Endothelial cell of umbilical vein (primary cell): Measurements from ENCODE around the gene ATF6B. TPM values are rescaled to one million over a fixed set of nuclear protein-coding genes. Genes with fewer than 3 reads are reported as not detected.

ENCODE experiments used
- BruUV-seq: library from RNA; stranded (reverse); fragments of 400-500 nt; replicated peaks from 2 replicates; lab custom pipeline; 2021; lab: Mats Ljungman, UMichigan
- CTCF ChIA-PET: fragments of 300-600, 350-600 bp; sonication (Branson Sonifier 250); formaldehyde crosslinking; loops from one replicate; lab custom pipeline; 2021; ENCODE audit warnings: antibody characterized with exemption, inconsistent platforms; lab: Charles Lee
- POLR2A ChIA-PET: fragments of 300-600, 350-600 bp; sonication (Branson Sonifier 250); formaldehyde crosslinking; loops from one replicate; lab custom pipeline; 2021; ENCODE audit warnings: antibody characterized with exemption, inconsistent platforms; lab: Charles Lee
- DNase-seq: peaks from one replicate; pipeline ENCODE4 v3.0.0-alpha.2; 2011; ENCODE audit warnings: low read depth, low spot score
- FAIRE-seq: peaks from 2 replicates; lab custom pipeline; 2011; peaks lifted over from hg19 to GRCh38; lab: Jason Lieb, UNC
- H2AFZ ChIP-seq: 2 replicates; pipeline ENCODE4 v1.6.0; 2012; ENCODE audit warnings: low read depth, low read length, control low read depth, inconsistent platforms
- H3K27ac ChIP-seq: 2 replicates; pipeline ENCODE4 v1.5.1; 2011; ENCODE audit warnings: low read depth, mild to moderate bottlenecking, control low read depth, low read length, moderate library complexity; ENCODE audit not compliant: insufficient read depth
- H3K27me3 ChIP-seq, 2 experiments: 2 replicates each; pipeline versions ENCODE4 v1.6.0 to v1.6.1; 2011; ENCODE audit warnings: low read length in 2 of 2, mixed read lengths in 1 of 2; ENCODE audit not compliant: control insufficient read depth in 2 of 2, insufficient read depth in 2 of 2
- H3K36me3 ChIP-seq, 2 experiments: 2 replicates in 1 of 2; 3 replicates in 1 of 2; pipeline ENCODE4 v1.5.1; 2011; ENCODE audit warnings: low read length in 2 of 2, mild to moderate bottlenecking in 1 of 2, moderate library complexity in 1 of 2; ENCODE audit not compliant: control insufficient read depth in 2 of 2, insufficient read depth in 2 of 2; ENCODE audit errors: extremely low read depth in 1 of 2
- H3K4me1 ChIP-seq: 3 replicates; pipeline ENCODE4 v1.5.1; 2011; ENCODE audit warnings: mild to moderate bottlenecking, low read length; ENCODE audit not compliant: control insufficient read depth, insufficient read depth; ENCODE audit errors: extremely low read depth
- H3K4me2 ChIP-seq: 2 replicates; pipeline ENCODE4 v1.6.1; 2011; ENCODE audit warnings: low read length, control low read depth, mixed read lengths; ENCODE audit not compliant: insufficient read depth
- H3K4me3 ChIP-seq, 3 experiments: fragments of 200-600 bp in 1 of 3; sonication (generic), shearing (Covaris generic) in 1 of 3; replicated peaks in 1 of 3; 2 replicates each; pipeline ENCODE4 v1.5.1; 2011 to 2016; ENCODE audit warnings: control low read depth in 3 of 3, low read length in 3 of 3, mild to moderate bottlenecking in 2 of 3, inconsistent platforms in 1 of 3, low read depth in 1 of 3, moderate library complexity in 1 of 3; ENCODE audit not compliant: insufficient read depth in 1 of 3
- H3K79me2 ChIP-seq: 2 replicates; pipeline ENCODE4 v1.6.0; 2012; ENCODE audit warnings: low read length, inconsistent platforms; ENCODE audit not compliant: control insufficient read depth, insufficient read depth
- H3K9ac ChIP-seq: replicated peaks from 2 replicates; pipeline ENCODE3; 2011; ENCODE audit warnings: low read length, control low read depth; ENCODE audit not compliant: insufficient read depth; ENCODE audit errors: extremely low read depth
- H3K9me1 ChIP-seq: replicated peaks from 3 replicates; pipeline ENCODE4 v1.6.0; 2011; ENCODE audit warnings: mild to moderate bottlenecking, low read length; ENCODE audit not compliant: control insufficient read depth, insufficient read depth; ENCODE audit errors: extremely low read depth
- H3K9me3 ChIP-seq: replicated peaks from 2 replicates; pipeline ENCODE4 v1.5.1; 2012; ENCODE audit warnings: low read length, inconsistent platforms; ENCODE audit not compliant: control insufficient read depth, insufficient read depth
- H4K20me1 ChIP-seq: replicated peaks from 2 replicates; pipeline ENCODE3; 2011; ENCODE audit warnings: mild to moderate bottlenecking, low read length; ENCODE audit not compliant: control insufficient read depth, insufficient read depth; ENCODE audit errors: extremely low read depth
- CTCF ChIP-seq, 2 donors: IDR thresholded peaks; 1 replicate in 1 of 2; 2 replicates in 1 of 2; pipeline ENCODE4 v1.5.1; 2011; ENCODE audit warnings: low read length in 2 of 2, mild to moderate bottlenecking in 2 of 2, moderate library complexity in 2 of 2, control low read depth in 1 of 2, inconsistent platforms in 1 of 2, low read depth in 1 of 2; ENCODE audit not compliant: insufficient read depth in 1 of 2; ENCODE audit errors: extremely low read depth in 1 of 2
- EZH2 ChIP-seq: IDR thresholded peaks from 2 replicates; pipeline ENCODE4 v1.6.1; 2012; ENCODE audit warnings: borderline replicate concordance, low read depth, mild to moderate bottlenecking, moderate library complexity, low read length, inconsistent platforms; ENCODE audit not compliant: severe bottlenecking
- FOS ChIP-seq: IDR thresholded peaks from 2 replicates; pipeline ENCODE4 v1.6.1; 2011; ENCODE audit warnings: mild to moderate bottlenecking, low read length, moderate library complexity, borderline replicate concordance; ENCODE audit not compliant: insufficient read depth
- GATA2 ChIP-seq: IDR thresholded peaks from 2 replicates; pipeline ENCODE4 v1.7.0; 2011; ENCODE audit warnings: low read depth, mild to moderate bottlenecking, moderate library complexity, mixed read lengths, low read length; ENCODE audit not compliant: insufficient read length, insufficient read depth
- JUN ChIP-seq: IDR thresholded peaks from 2 replicates; pipeline ENCODE4 v1.6.1; 2011; ENCODE audit warnings: borderline replicate concordance, low read depth; ENCODE audit not compliant: insufficient read length, insufficient read depth
- MYC ChIP-seq: IDR thresholded peaks from one replicate; pipeline ENCODE4 v1.6.1; 2011; ENCODE audit warnings: mild to moderate bottlenecking, low read depth, low read length
- POLR2A ChIP-seq: IDR thresholded peaks from 2 replicates; pipeline ENCODE4 v1.6.1; 2012; ENCODE audit warnings: low read depth, mild to moderate bottlenecking, control low read depth, low read length
- POLR2AphosphoS5 ChIP-seq: IDR thresholded peaks from 2 replicates; pipeline ENCODE4 v1.6.1; 2012; ENCODE audit warnings: low read depth, mild to moderate bottlenecking, control low read depth, low read length, moderate library complexity; ENCODE audit not compliant: insufficient read depth
- dilution Hi-C: fragments of 300-500 bp; cut with MboI; formaldehyde crosslinking; loops from one replicate; pipeline ENCODE4 v1.15.0; 2019; ENCODE audit warnings: low sequenced_read_pairs; ENCODE audit not compliant: extremely low pct_ligation_motif_present
- intact Hi-C: fragments of 100-400 bp; cut with micrococcal nuclease; formaldehyde crosslinking; loops from one replicate; pipeline ENCODE4 v1.10.0; 2022
- polyA plus RNA-seq, 4 experiments: library from polyadenylated mRNA; depleted of rRNA in 3 of 4; stranded (reverse) in 3 of 4; unstranded in 1 of 4; fragments of >200 nt; gene quantifications; 2 replicates each; pipeline versions ENCODE4 v1.2.1 to v1.2.3, GENCODE V29; 2011 to 2012; ENCODE audit warnings: missing spikeins in 1 of 4
- total RNA-seq: library from RNA; stranded (reverse); gene quantifications from 2 replicates; pipeline ENCODE4 v1.2.3, GENCODE V29; 2021
- TF ChIP-seq, protein P1 (sequence below): IDR thresholded peaks from 2 replicates; pipeline ENCODE4 v1.6.1; 2011; ENCODE audit not compliant: insufficient read depth, insufficient read length

ATF6B gene
- total and polyA plus RNA-seq, 2 donors (not counting 3 experiments of a cell fraction or from before 2014, with no cell fraction given): 106 to 115 TPM

DNA sequence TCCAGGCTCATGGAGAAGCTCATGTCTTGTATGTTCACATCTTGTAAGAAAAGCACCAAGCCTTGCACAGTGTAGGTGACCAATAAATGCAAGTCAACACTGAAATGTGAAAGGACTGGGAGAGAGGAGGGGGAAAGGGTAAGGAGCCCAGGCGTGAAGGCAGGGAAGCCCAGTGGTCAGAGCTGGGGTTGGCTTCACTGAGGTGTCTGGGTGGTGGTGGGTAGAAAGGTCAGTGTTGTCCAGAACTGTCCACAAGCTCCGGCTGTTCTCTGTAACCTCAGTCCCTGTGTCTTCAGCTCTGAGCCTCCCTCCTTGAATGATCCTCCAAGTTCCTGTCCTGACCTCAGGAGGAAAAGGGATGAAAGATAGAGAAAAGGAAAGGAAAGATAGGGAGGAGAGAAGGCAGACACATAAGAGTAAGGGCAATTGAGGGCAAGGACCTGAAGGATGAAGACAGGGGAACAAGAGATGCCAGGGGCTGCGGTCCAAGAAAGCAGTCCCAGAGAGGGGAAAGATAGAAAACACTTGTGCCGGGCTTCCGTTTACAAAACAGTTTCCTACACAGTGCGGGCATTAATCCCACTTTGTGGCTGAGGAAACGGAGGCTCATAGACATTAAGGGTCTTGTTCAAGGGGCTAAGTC is 16.5 kb downstream of the ATF6B start:
- Histone ChIP-seq H3K9me3 (no peaks in the 10 kb centered on the region), H3K4me2 (no peak overlapping the region), H3K4me3 (no peak overlapping the region), H2AFZ (no peak overlapping the region), H3K9ac (no peak overlapping the region), H3K27me3 (peaks cover 17% of the 10 kb centered on the region in 2 experiments), H3K36me3 (peaks cover 2 to 18% of the 10 kb centered on the region in 2 experiments), H3K4me1 (no peaks in the 10 kb centered on the region), H3K9me1 (no peaks in the 10 kb centered on the region), H4K20me1 (no peaks in the 10 kb centered on the region), H3K27ac (no peak overlapping the region), H3K79me2 (no peaks in the 10 kb centered on the region)
- no peak for TF ChIP-seq POLR2AphosphoS5
- TF ChIP-seq EZH2: no peak
- no peak for TF ChIP-seq GATA2
- TF ChIP-seq POLR2A: no peak
- no peak for TF ChIP-seq FOS
- TF ChIP-seq JUN: no peak
- TF ChIP-seq MYC: no peak
- no peak for TF ChIP-seq CTCF (IDR thresholded peaks at IDR 0.05; ENCODE audit: extremely low read depth in 1 of 2, insufficient read depth in 1 of 2, low read depth in 1 of 2, low read length in 2 of 2)
- TF ChIP-seq, protein P1, sequence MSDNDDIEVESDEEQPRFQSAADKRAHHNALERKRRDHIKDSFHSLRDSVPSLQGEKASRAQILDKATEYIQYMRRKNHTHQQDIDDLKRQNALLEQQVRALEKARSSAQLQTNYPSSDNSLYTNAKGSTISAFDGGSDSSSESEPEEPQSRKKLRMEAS: no peak
- ChIA-PET CTCF (no interaction called here), POLR2A (no interaction called here)
- intact Hi-C loops (loop anchor here (10.0 kb wide), 1 partner anchor 303 kb away; no protein-coding TSS in a partner anchor), dilution Hi-C loops (no loop called here)
- no TSS peak for BruUV-seq
- FAIRE-seq (no peak), DNase-seq (no peak)
